Stimulated activated naive B cell treated with anti-CD40 and anti-IgM and Interleukin-4, amounts not matched to agents 10 μg/mL and 1 μg/mL and 100 μg/mL, for 72 hours (primary cell): ENCODE results near the gene KDM6A.
"Not testable (repeated sequence)": the region's sequence is repeated elsewhere in the genome, so short reads cannot be mapped to it uniquely, and the experiment has no call there.

ENCODE experiments used
- ATAC-seq, 2 donors: fragments of 150-1000 bp; cut with Tn5 transposase; replicated peaks; 2 replicates each; pipeline ENCODE4 v1.10.0; 2021; ENCODE audit warnings: moderate library complexity in 1 of 2
- DNase-seq: peaks from one replicate; pipeline ENCODE4 v3.0.0; 2021
- H3K27ac Mint-ChIP-seq: one replicate; pipeline ENCODE4 v1.8.0; 2022; ENCODE audit warnings: mild to moderate bottlenecking, mixed read lengths
- H3K27me3 Mint-ChIP-seq, 2 donors: one replicate each; pipeline ENCODE4 v1.8.0; 2022; ENCODE audit warnings: mixed read lengths in 2 of 2
- H3K36me3 Mint-ChIP-seq, 2 donors: one replicate each; pipeline ENCODE4 v1.8.0; 2022; ENCODE audit warnings: mixed read lengths in 2 of 2, mild to moderate bottlenecking in 1 of 2
- H3K4me1 Mint-ChIP-seq, 2 donors: one replicate each; pipeline ENCODE4 v1.8.0; 2022; ENCODE audit warnings: mixed read lengths in 2 of 2, mild to moderate bottlenecking in 1 of 2
- H3K4me3 Mint-ChIP-seq, 2 donors: one replicate each; pipeline ENCODE4 v1.8.0; 2022; ENCODE audit warnings: mild to moderate bottlenecking in 2 of 2, mixed read lengths in 2 of 2, moderate library complexity in 1 of 2
- H3K9me3 Mint-ChIP-seq, 2 donors: one replicate each; pipeline ENCODE4 v1.8.0; 2022; ENCODE audit warnings: mixed read lengths in 2 of 2, mild to moderate bottlenecking in 1 of 2

KDM6A gene

DNA sequence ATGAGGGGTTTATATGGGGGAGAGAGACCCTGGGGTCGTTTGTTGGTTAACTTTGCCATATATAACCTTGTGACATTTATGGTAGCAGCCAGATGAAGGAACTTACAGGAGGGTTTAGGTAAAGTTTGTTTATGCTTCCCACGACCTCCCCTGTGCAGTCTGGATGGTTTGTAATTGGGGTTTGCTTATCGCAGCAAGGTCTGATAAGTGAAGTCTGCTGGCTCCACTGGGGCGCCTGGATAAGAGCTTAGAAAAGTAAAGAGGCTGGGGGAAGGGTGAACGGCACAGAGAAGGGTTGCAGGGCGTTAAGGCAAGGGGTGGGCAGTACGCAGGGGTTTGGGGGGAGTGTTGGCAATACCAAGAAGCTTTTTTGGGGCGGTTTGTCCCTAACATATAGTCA, 98.7 kb downstream of the KDM6A start:
- Mint-ChIP-seq H3K27ac (no peak overlapping the region), H3K9me3 (peaks cover 6 to 34% of the 10 kb centered on the region in 2 donors), H3K36me3 (peaks cover 26 to 69% of the 10 kb centered on the region in 2 donors), H3K4me3 (no peak overlapping the region), H3K27me3 (no peaks in the 10 kb centered on the region), H3K4me1 (peaks cover 13 to 29% of the 10 kb centered on the region in 2 donors)
- ATAC-seq = no peak
- DNase-seq = no peak

DNA sequence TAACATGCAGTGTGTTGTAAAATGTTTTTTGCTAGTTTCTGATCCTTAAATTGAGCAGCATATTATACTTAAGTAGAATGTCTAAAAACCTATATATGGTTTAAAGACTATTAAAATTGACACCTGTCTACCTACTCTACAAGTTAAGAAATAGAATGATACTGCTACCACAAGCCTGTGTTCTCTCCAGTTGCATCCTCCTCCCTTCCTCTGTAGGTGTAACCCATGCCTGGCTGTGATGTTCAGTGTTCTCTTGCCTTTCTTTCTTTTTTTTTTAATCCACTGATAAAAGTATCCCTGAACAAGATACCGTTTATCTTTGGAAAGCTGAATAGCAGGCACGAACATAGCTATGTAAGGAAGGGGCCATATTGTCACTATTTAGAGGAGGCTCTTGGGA, 99.1 kb downstream of the KDM6A start:
- DNase-seq (no peak), ATAC-seq (no peak)
- Mint-ChIP-seq H3K4me1 (peaks cover 11 to 24% of the 10 kb centered on the region in 2 donors), H3K27ac (peak overlapping the region; percentile 9), H3K36me3 (peaks cover 23 to 68% of the 10 kb centered on the region in 2 donors), H3K9me3 (peaks cover 6 to 31% of the 10 kb centered on the region in 2 donors), H3K27me3 (no peaks in the 10 kb centered on the region), H3K4me3 (no peak overlapping the region)

DNA sequence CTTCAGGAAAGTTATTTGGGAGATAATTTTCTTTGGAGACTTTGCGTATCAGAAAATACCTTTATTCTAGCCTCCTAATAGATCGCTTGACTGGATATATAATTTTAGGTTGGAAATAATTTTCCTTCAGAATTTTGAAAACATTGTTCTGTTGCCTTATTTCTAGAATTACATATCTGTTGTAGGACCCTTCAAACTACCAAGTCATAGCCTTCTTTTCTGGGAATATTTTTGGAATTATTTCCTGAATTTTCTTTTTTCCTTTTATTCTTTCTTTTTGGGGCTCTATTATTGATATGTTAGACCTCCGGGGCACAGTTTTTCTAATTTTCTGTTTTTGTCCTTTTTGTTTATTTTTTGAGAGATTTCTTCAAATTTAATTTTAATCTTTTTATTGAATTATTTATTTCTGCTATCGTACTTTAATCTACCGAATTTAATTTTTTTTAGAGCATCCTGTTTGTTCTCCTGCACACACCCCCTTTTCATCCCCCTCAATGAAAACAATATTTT, 100.5 kb downstream of the KDM6A start:
- Mint-ChIP-seq H3K36me3 (peaks cover 21 to 67% of the 10 kb centered on the region in 2 donors), H3K27ac (peak overlapping the region; percentile 32), H3K4me1 (peaks cover 8 to 21% of the 10 kb centered on the region in 2 donors), H3K27me3 (no peaks in the 10 kb centered on the region), H3K4me3 (no peak overlapping the region), H3K9me3 (peaks cover 6 to 30% of the 10 kb centered on the region in 2 donors)
- ATAC-seq (no peak), DNase-seq (no peak)

DNA sequence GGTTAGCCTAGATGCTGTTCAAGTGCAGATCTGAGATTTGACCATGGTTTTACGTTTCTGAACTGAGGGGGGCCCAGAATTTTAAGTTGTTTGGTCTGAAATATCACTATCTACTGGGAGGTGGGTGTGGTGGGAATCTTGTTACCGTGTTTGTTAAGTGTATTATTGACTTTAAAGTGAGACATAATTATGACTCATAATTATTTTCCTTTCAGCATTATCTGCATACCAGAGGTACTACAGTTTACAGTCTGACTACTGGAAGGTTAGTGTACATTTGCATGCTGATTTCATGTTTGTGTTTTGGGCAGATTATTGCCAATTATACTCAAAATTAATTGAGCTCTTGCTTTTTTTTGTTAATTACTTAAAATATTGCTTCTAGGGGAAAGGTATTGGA, 101.5 kb downstream of the KDM6A start:
- no peaks in the 10 kb centered on the region for H3K27me3 Mint-ChIP-seq
- ATAC-seq (no peak), DNase-seq (no peak)
- no peak overlapping the region for H3K4me3 Mint-ChIP-seq
- H3K9me3 Mint-ChIP-seq = peaks cover 6 to 30% of the 10 kb centered on the region in 2 donors
- H3K36me3 Mint-ChIP-seq = peaks cover 26 to 76% of the 10 kb centered on the region in 2 donors
- peaks cover 13 to 27% of the 10 kb centered on the region in 2 donors for H3K4me1 Mint-ChIP-seq
- H3K27ac Mint-ChIP-seq = no peak overlapping the region

DNA sequence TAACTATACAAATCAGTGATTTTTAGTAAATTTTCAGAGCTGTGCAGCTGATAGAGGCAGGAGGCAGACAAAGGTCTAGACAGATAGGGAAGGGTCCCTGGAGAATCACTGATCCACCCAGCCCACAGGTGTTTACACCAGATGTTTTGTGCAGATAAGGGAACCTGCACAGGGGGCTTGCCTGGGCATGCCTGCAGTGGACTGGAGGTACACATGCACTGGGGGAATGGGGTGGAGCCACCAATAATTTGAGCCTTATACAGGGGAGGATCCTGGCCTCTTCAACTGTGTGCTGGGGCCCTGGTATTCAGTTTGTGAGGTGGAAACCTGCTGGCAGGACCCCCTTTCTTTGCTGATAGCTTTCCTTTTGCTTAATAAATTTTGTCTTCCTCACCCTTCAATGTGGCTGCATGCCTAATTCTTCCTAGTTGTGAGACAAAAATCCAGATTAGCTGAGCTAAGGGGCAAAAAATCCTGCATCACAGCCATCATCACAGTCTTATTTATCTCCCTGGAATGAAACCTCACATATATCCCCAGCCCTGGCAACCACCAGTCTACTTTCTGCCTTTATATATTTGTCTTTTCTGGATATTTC, 102.8 kb downstream of the KDM6A start:
- no peak for DNase-seq
- H3K4me1 Mint-ChIP-seq = peaks cover 13 to 22% of the 10 kb centered on the region in 2 donors
- H3K27ac Mint-ChIP-seq = no peak overlapping the region
- H3K27me3 Mint-ChIP-seq = no peaks in the 10 kb centered on the region
- no peak overlapping the region for H3K4me3 Mint-ChIP-seq
- H3K36me3 Mint-ChIP-seq = peaks cover 26 to 70% of the 10 kb centered on the region in 2 donors
- no peak for ATAC-seq
- H3K9me3 Mint-ChIP-seq = peaks cover 6 to 30% of the 10 kb centered on the region in 2 donors

DNA sequence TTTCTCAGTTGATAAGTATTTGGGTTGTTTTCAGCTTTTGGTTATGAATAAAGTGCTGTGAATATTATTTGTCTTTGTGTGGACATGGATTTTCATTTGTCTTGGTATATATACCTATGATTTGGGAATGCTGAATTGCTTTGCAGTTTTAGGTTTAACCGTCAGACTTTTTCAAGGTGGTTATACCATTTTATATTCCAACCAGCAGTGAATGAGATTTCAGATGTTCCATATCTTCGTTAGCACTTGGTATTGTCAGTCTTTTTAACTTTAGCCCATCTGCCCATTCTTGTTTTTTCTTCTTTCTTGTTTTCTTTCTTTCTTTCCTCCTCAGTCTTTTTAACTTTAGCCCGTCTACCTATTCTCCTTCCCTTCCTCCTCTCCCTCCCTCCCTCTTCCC, 106.0 kb downstream of the KDM6A start:
- H3K27ac Mint-ChIP-seq = no peak overlapping the region
- H3K36me3 Mint-ChIP-seq = peaks cover 15 to 40% of the 10 kb centered on the region in 2 donors
- H3K4me1 Mint-ChIP-seq = peaks cover 11 to 15% of the 10 kb centered on the region in 2 donors
- DNase-seq = no peak
- no peaks in the 10 kb centered on the region for H3K27me3 Mint-ChIP-seq
- H3K4me3 Mint-ChIP-seq = no peak overlapping the region
- no peak for ATAC-seq
- peaks cover 4 to 13% of the 10 kb centered on the region in 2 donors for H3K9me3 Mint-ChIP-seq

DNA sequence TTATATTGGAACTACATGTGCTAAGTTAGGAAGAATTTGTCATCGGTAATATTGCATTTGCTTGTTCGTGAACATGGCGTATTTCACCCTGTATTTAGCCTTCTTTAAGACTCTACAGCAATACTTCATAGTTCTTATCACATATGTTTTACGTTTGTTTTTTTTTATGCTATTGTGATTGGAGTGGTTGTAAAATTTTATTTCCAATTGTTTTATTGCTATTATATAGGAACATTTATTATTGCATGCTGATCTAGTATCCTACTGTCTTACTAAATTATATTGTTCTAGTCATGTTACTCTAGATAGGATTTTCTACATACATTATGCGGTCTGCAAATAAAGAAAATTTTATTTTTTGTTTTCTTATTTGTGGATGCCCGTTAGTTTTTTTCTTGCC, 107.4 kb downstream of the KDM6A start:
- Mint-ChIP-seq H3K4me1 (peaks cover 11 to 15% of the 10 kb centered on the region in 2 donors), H3K4me3 (no peak overlapping the region), H3K27me3 (no peaks in the 10 kb centered on the region), H3K9me3 (peaks cover 0 to 3% of the 10 kb centered on the region in 2 donors), H3K27ac (no peak overlapping the region), H3K36me3 (peaks cover 7 to 30% of the 10 kb centered on the region in 2 donors)
- no peak for ATAC-seq
- DNase-seq = no peak

DNA sequence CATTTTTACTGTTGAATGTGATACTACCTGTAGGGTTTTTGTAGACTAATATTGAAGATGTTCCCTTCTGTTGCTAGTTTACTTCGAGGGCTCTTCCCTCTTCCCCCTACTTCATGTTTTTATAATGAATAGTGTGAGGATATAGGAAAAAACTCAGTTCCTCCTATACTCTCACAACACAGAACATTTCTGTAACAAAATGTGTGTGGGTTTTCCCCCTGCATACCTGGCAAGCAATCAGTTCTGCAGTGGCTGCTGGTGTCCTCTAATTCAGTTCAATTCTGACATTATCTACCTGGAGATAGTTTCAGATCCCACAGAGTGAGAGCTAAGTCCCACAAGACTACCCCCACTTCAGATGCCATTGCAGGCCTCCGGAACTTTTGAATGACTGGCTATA, 107.9 kb downstream of the KDM6A start:
- peaks cover 11 to 15% of the 10 kb centered on the region in 2 donors for H3K4me1 Mint-ChIP-seq
- ATAC-seq (peak; percentile 72 to 97), DNase-seq (no peak)
- peaks cover 0 to 2% of the 10 kb centered on the region in 2 donors for H3K9me3 Mint-ChIP-seq
- H3K27me3 Mint-ChIP-seq = no peaks in the 10 kb centered on the region
- no peak overlapping the region for H3K4me3 Mint-ChIP-seq
- peaks cover 7 to 28% of the 10 kb centered on the region in 2 donors for H3K36me3 Mint-ChIP-seq
- H3K27ac Mint-ChIP-seq = no peak overlapping the region

DNA sequence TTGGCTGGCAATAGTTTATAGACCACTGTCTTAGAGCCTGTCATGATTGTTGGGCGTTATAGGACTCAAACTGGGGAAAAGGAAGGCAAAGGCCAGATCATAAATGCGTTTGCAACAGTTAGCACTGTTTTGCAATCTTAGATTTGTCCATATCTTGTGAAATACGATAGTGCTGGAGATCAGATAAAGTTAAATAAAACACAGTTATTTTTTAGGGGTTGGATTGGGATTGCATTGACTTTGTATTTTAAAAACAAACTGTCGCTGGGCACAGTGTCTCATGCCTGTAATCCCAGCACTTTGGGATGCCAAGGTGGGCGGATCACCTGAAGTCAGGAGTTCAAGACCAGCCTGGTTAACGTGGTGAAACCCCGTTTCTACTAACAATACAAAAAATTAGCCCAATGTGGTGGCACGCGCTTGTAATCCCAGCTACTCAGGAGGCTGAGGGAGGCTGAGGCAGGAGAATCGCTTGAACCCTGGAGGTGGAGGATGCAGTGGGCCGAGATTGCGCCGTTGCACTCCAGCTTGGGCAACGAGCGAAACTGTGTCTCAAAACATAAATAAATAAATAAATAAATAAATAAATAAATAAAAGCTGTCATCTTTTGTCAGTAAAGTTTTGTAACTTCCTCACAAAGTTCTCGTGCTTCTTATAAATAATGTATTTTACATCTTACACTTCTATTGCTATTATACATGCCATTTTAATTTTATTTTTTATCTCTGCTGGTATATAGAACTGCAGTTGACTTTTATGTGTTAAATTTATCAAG, 117.2 kb downstream of the KDM6A start:
- no peaks in the 10 kb centered on the region for H3K27me3 Mint-ChIP-seq
- peaks cover 10 to 17% of the 10 kb centered on the region in 2 donors for H3K9me3 Mint-ChIP-seq
- no peak for ATAC-seq
- H3K36me3 Mint-ChIP-seq = peaks cover 31 to 68% of the 10 kb centered on the region in 2 donors
- no peak for DNase-seq
- H3K4me3 Mint-ChIP-seq = no peak overlapping the region
- peaks cover 21 to 27% of the 10 kb centered on the region in 2 donors for H3K4me1 Mint-ChIP-seq
- no peak overlapping the region for H3K27ac Mint-ChIP-seq

DNA sequence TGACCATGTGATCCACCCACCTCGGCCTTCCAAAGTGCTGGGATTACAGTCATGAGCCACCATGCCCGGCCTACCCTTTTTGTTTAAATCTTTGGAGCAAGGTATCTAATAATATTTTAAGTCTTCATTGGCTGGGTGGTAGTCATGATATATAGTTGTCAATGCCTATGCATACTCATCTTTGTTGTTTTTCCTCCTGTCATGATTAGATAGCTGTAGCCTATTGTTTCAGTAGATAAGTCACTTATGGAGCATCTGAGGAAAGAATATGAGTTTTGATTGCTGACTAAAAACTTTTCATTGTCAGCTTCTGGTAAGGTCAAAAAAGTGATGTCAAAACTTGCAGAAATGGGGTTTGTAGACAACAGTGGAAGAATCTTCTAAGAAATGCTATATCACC, 119.8 kb downstream of the KDM6A start:
- H3K27ac Mint-ChIP-seq = no peak overlapping the region
- H3K4me3 Mint-ChIP-seq = no peak overlapping the region
- H3K9me3 Mint-ChIP-seq = peaks cover 9 to 10% of the 10 kb centered on the region in 2 donors
- no peaks in the 10 kb centered on the region for H3K27me3 Mint-ChIP-seq
- peaks cover 25 to 54% of the 10 kb centered on the region in 2 donors for H3K36me3 Mint-ChIP-seq
- peaks cover 30 to 39% of the 10 kb centered on the region in 2 donors for H3K4me1 Mint-ChIP-seq
- ATAC-seq (no peak), DNase-seq (no peak)

DNA sequence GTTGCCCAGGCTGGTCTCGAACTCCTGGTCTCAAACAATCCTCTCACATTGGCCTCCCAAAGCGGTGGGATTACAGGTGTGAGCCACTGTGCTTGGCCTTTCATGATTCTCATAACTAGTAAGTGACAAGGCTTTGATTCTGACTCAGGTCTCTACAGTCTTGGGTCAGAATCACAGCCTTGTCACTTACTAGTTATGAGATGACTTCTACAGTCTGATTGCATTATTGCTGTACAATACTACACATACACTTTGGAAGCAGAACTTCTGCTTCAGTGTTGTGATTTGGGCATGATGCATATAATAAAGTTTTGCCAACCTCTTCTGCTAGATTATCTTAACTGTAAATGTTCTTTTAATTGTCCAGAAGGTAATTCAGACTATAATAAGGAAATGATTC, 123.3 kb downstream of the KDM6A start:
- Mint-ChIP-seq H3K27me3 (no peaks in the 10 kb centered on the region), H3K4me3 (no peak overlapping the region), H3K27ac (no peak overlapping the region), H3K4me1 (peaks cover 41 to 51% of the 10 kb centered on the region in 2 donors), H3K9me3 (peaks cover 8 to 9% of the 10 kb centered on the region in 2 donors), H3K36me3 (peaks cover 7 to 36% of the 10 kb centered on the region in 2 donors)
- peak; percentile 36 to 82 for ATAC-seq
- DNase-seq = no peak

DNA sequence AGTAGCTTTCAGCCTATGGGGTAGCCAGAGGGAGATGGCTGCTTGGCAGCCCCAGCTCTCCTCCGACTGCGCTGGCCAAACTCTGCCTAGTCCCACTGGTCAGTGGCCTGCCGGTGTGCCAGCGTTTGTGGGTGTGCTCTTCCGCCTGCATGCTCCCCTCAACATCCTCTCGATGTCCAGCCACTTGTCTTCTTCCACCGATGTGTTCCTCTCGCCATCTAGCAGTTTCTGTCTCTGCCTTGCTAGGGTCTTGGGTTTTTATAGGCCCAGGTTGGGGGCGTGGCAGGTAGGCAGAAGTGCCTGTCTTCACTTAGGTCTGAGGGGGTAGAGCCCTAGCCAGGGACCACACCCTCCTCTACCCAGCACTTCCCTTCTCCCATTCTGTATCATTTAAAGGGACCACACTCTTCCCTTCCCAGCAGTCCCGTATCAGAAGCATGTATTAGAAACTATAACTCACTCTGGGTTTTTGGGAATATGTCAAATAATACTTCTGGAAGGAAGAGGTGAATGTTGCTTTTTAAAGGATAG, 124.4 kb downstream of the KDM6A start:
- H3K27me3 Mint-ChIP-seq = no peaks in the 10 kb centered on the region
- DNase-seq = no peak
- H3K4me1 Mint-ChIP-seq = peaks cover 41 to 53% of the 10 kb centered on the region in 2 donors
- H3K4me3 Mint-ChIP-seq = peak overlapping the region; percentile 5 to 60
- H3K27ac Mint-ChIP-seq = peak overlapping the region; percentile 31
- peak in 1 of 2 donors; percentile 35 for ATAC-seq
- H3K36me3 Mint-ChIP-seq = peaks cover 5 to 33% of the 10 kb centered on the region in 2 donors
- peaks cover 8 to 9% of the 10 kb centered on the region in 2 donors for H3K9me3 Mint-ChIP-seq

DNA sequence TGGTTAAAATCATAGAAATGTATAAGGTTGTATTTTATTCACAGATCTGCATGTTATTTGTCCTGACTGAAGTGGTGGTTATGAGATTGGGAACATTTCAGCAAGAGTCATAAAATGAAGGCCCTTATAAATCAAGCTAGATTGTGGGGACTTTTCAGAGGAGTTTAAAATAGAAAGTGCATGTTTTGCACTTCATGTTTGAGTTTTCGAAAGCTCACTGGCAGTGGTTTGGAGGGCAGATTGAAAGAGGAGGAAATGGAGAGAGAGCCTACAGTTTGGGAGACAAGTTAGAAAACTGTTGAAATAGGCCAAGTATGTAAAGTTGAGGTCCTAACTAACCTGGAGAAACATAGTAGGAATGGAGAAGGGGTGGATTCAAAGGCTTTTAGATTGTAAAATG, 124.9 kb downstream of the KDM6A start:
- Mint-ChIP-seq H3K27me3 (no peaks in the 10 kb centered on the region), H3K36me3 (peaks cover 5 to 31% of the 10 kb centered on the region in 2 donors), H3K4me3 (peak overlapping the region; percentile 5 to 60), H3K4me1 (peaks cover 41 to 53% of the 10 kb centered on the region in 2 donors), H3K27ac (peak overlapping the region; percentile 2), H3K9me3 (peaks cover 8 to 9% of the 10 kb centered on the region in 2 donors)
- ATAC-seq (peak in 1 of 2 donors; percentile 51), DNase-seq (no peak)

DNA sequence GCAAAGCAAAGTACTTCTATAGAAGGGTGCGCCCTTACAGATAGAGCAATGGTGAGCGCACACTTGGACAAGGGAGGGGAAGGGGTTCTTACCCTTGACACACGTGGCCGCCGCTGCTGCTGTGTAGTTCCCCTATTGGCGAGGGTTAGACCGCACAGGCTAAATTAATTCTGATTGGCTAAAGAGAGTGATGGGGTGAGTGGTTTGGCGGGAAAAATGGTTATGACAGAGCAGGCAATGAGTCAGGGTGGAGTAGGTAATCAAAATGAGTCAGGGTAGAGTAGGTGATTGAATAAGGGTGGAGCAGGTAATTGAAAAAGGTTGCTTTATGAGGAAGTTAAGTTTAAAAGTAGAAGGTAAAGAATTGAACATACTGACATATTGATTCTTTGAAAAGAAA, 126.2 kb downstream of the KDM6A start:
- not testable (repeated sequence) for H3K4me3 Mint-ChIP-seq, DNase-seq, H3K9me3 Mint-ChIP-seq, H3K27ac Mint-ChIP-seq, H3K27me3 Mint-ChIP-seq
- Mint-ChIP-seq H3K4me1 (peaks cover 45 to 53% of the 10 kb centered on the region in 2 donors), H3K36me3 (peaks cover 3 to 28% of the 10 kb centered on the region in 2 donors)
- ATAC-seq = peak in 1 of 2 donors; percentile 48
